Calu3 (cell line): ENCODE measurements around the gene RGMA. TPM values are rescaled to one million over a fixed set of nuclear protein-coding genes. Genes with fewer than 3 reads are reported as not detected.

ENCODE experiments used
- BruUV-seq: library from RNA; stranded (reverse); fragments of 400-500 nt; replicated peaks from 2 replicates; lab custom pipeline; 2021; lab: Mats Ljungman, UMichigan
- CTCF ChIA-PET: fragments of 300-600 bp; sonication (Branson Sonifier 250); formaldehyde crosslinking; loops from one replicate; lab custom pipeline; 2022; ENCODE audit warnings: antibody characterized with exemption; lab: Charles Lee
- DNase-seq: peaks from one replicate; pipeline ENCODE4 v3.0.0; 2022
- H3K27ac Mint-ChIP-seq: one replicate; pipeline ENCODE4 v1.8.0; 2022; ENCODE audit warnings: mixed read lengths; ENCODE audit not compliant: unreplicated experiment
- H3K27me3 Mint-ChIP-seq: one replicate; pipeline ENCODE4 v1.8.0; 2022; ENCODE audit warnings: mixed read lengths; ENCODE audit not compliant: unreplicated experiment
- H3K36me3 Mint-ChIP-seq: one replicate; pipeline ENCODE4 v1.8.0; 2022; ENCODE audit warnings: mild to moderate bottlenecking, moderate library complexity, mixed read lengths; ENCODE audit not compliant: insufficient read depth, unreplicated experiment
- H3K4me1 Mint-ChIP-seq: one replicate; pipeline ENCODE4 v1.8.0; 2022; ENCODE audit warnings: mild to moderate bottlenecking, low read depth, mixed read lengths; ENCODE audit not compliant: unreplicated experiment
- H3K4me3 Mint-ChIP-seq: one replicate; pipeline ENCODE4 v1.8.0; 2022; ENCODE audit warnings: mild to moderate bottlenecking, low read depth, moderate library complexity, mixed read lengths; ENCODE audit not compliant: unreplicated experiment
- H3K9me3 Mint-ChIP-seq: one replicate; pipeline ENCODE4 v1.8.0; 2022; ENCODE audit warnings: low read depth, mixed read lengths; ENCODE audit not compliant: unreplicated experiment
- intact Hi-C: fragments of 100-400 bp; cut with micrococcal nuclease; formaldehyde crosslinking; loops from one replicate; pipeline ENCODE4 v1.10.0; 2022; ENCODE audit not compliant: unreplicated experiment
- total RNA-seq: library from RNA; stranded (reverse); gene quantifications from 2 replicates; pipeline ENCODE4 v1.2.3, GENCODE V29; 2022
- TF ChIP-seq, protein P1 (sequence below): fragments of 200-600 bp; IDR thresholded peaks from one replicate; pipeline ENCODE4 v1.8.0; 2022; ENCODE audit warnings: antibody characterized with exemption; ENCODE audit not compliant: unreplicated experiment

Gene RGMA
- total RNA-seq, 1 experiment from 2014 or later: 0.78 TPM

GRCh38 chr15:93012786-93013185 is 76.2 kb downstream of the RGMA start:
- Mint-ChIP-seq H3K4me3 (no peak overlapping the region), H3K27ac (no peak overlapping the region), H3K36me3 (peaks cover 90% of the 10 kb centered on the region), H3K27me3 (no peaks in the 10 kb centered on the region), H3K4me1 (no peaks in the 10 kb centered on the region), H3K9me3 (no peaks in the 10 kb centered on the region)
- TF ChIP-seq, protein P1, sequence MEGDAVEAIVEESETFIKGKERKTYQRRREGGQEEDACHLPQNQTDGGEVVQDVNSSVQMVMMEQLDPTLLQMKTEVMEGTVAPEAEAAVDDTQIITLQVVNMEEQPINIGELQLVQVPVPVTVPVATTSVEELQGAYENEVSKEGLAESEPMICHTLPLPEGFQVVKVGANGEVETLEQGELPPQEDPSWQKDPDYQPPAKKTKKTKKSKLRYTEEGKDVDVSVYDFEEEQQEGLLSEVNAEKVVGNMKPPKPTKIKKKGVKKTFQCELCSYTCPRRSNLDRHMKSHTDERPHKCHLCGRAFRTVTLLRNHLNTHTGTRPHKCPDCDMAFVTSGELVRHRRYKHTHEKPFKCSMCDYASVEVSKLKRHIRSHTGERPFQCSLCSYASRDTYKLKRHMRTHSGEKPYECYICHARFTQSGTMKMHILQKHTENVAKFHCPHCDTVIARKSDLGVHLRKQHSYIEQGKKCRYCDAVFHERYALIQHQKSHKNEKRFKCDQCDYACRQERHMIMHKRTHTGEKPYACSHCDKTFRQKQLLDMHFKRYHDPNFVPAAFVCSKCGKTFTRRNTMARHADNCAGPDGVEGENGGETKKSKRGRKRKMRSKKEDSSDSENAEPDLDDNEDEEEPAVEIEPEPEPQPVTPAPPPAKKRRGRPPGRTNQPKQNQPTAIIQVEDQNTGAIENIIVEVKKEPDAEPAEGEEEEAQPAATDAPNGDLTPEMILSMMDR: no peak
- CTCF ChIA-PET: no interaction called here
- BruUV-seq: no TSS peak
- intact Hi-C loops: no loop called here
- no peak for DNase-seq

DNA sequence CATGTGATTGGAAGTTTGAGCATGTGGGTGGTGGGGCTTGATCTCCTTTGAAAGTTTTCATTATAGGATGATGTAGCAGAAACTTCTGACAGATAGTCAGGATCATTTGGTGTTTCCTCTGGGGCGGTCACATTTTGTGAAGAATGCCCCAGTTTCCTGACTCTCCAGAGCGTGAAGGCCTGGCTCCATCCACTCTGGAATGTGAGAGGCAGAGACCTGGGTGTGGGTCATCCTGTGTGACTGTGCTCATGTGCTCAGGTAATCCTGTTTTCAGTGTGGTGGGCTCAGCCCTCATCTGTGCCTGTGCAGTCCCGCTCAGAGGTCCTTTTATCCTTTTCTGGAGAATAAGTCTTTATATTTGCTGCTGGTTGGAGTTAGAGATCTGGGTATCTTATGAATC is 81.0 kb downstream of the RGMA start:
- Mint-ChIP-seq H3K4me3 (no peak overlapping the region), H3K36me3 (peaks cover 84% of the 10 kb centered on the region), H3K27ac (no peak overlapping the region), H3K9me3 (no peaks in the 10 kb centered on the region), H3K27me3 (no peaks in the 10 kb centered on the region), H3K4me1 (no peaks in the 10 kb centered on the region)
- TF ChIP-seq, protein P1: no peak
- no peak for DNase-seq
- no TSS peak for BruUV-seq
- intact Hi-C loops: no loop called here
- CTCF ChIA-PET: no interaction called here

GRCh38 chr15:93005133-93005532 is 83.9 kb downstream of the RGMA start:
- no peak overlapping the region for H3K4me3 Mint-ChIP-seq
- no peak for DNase-seq
- H3K9me3 Mint-ChIP-seq: no peaks in the 10 kb centered on the region
- no peaks in the 10 kb centered on the region for H3K27me3 Mint-ChIP-seq
- no TSS peak for BruUV-seq
- H3K36me3 Mint-ChIP-seq: peaks cover 87% of the 10 kb centered on the region
- TF ChIP-seq, protein P1: no peak
- CTCF ChIA-PET: no interaction called here
- intact Hi-C loops: loop anchor here (2.0 kb wide), 1 partner anchor 44 kb away; no protein-coding TSS in a partner anchor
- H3K4me1 Mint-ChIP-seq: no peaks in the 10 kb centered on the region
- H3K27ac Mint-ChIP-seq: no peak overlapping the region

DNA sequence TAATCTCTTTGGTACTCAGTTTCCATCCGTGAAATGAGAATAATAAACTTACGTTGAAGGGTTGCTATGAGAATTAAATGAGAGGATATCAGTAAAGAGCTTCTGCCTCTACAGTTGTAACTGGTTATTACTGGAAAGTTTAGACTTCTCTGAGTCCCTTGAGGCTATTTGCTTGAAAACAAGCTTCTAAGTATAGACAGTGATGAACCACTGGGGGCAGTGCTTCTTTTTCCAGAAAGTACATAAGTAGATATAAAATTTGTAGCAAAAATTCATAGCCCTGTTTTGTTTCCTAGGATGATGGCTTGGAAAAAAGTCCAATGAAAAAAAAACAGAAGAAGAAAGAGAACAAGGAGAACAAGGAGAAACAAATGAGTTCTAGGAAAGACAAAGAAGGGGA is 87.1 kb downstream of the RGMA start:
- BruUV-seq: no TSS peak
- Mint-ChIP-seq H3K4me1 (no peaks in the 10 kb centered on the region), H3K4me3 (no peak overlapping the region), H3K9me3 (no peaks in the 10 kb centered on the region), H3K27ac (peak overlapping the region; percentile 6), H3K27me3 (no peaks in the 10 kb centered on the region), H3K36me3 (peaks cover 92% of the 10 kb centered on the region)
- CTCF ChIA-PET: interaction anchor here (0.7 kb wide), 1 partner anchor 170 kb away, joined by 3 read pairs; no protein-coding TSS in a partner anchor
- no peak for DNase-seq
- TF ChIP-seq, protein P1: no peak
- intact Hi-C loops: no loop called here
